Activated naive CD8-positive, alpha-beta T cell treated with anti-CD3 and anti-CD28 coated beads, Interleukin-2, amount 10 ng/mL, durations not matched to agents 7 days and 5 days (primary cell): Measurements from ENCODE around the gene IL36B. TPM values are rescaled to one million over a fixed set of nuclear protein-coding genes. Genes with fewer than 3 reads are reported as not detected.

Source experiments
- ATAC-seq: fragments of 150-1000 bp; cut with Tn5 transposase; one replicate; pipeline ENCODE4 v1.10.0; 2021; ENCODE audit warnings: low read depth, moderate library complexity
- POLR2A ChIA-PET: fragments of 350-600 bp; sonication (Branson Sonifier 250); formaldehyde crosslinking; loops from one replicate; lab custom pipeline; 2021; ENCODE audit warnings: antibody characterized with exemption; lab: Charles Lee
- DNase-seq: peaks from one replicate; pipeline ENCODE4 v3.0.0; 2021
- H3K27ac Mint-ChIP-seq: one replicate; pipeline ENCODE4 v1.8.0; 2022; ENCODE audit warnings: mild to moderate bottlenecking, mixed read lengths
- H3K27me3 Mint-ChIP-seq: one replicate; pipeline ENCODE4 v1.8.0; 2022; ENCODE audit warnings: mild to moderate bottlenecking, moderate library complexity, mixed read lengths
- H3K36me3 Mint-ChIP-seq: one replicate; pipeline ENCODE4 v1.8.0; 2021; ENCODE audit warnings: mild to moderate bottlenecking, mixed read lengths
- H3K4me1 Mint-ChIP-seq: one replicate; pipeline ENCODE4 v1.8.0; 2021; ENCODE audit warnings: mixed read lengths
- H3K4me3 Mint-ChIP-seq: one replicate; pipeline ENCODE4 v1.8.0; 2022; ENCODE audit warnings: mild to moderate bottlenecking, moderate library complexity, mixed read lengths
- H3K9me3 Mint-ChIP-seq: one replicate; pipeline ENCODE4 v1.8.0; 2021; ENCODE audit warnings: mixed read lengths
- total RNA-seq, 2 experiments: library from RNA; stranded (reverse); gene quantifications; one replicate each; pipeline ENCODE4 v1.2.3, GENCODE V29; 2021

The IL36B gene
- total RNA-seq, 2 experiments from 2014 or later: not detected

DNA sequence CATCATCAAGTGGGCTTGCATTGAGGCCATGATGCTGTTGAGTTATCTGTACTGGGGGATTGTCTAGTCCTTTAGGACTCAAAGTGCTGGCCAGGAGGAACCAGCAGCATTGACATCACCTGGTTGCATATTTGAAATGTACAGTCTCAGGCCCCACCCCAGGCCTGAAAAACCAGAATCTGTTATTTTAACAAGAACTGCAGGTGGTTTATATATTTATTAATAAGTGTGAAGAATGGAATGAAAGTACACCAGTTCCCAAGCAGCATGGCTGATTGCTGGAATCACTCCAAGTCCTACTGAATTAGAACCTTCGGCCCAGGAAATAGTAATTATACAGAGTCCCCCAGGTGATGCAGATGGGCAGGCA lies 17.9 kb upstream of the IL36B start:
- Mint-ChIP-seq H3K4me1 (peaks cover 15% of the 10 kb centered on the region), H3K27me3 (peaks cover 10% of the 10 kb centered on the region), H3K27ac (no peak overlapping the region), H3K4me3 (no peak overlapping the region), H3K9me3 (no peaks in the 10 kb centered on the region), H3K36me3 (no peaks in the 10 kb centered on the region)
- ATAC-seq: no peak
- POLR2A ChIA-PET: no interaction called here
- no peak for DNase-seq

DNA sequence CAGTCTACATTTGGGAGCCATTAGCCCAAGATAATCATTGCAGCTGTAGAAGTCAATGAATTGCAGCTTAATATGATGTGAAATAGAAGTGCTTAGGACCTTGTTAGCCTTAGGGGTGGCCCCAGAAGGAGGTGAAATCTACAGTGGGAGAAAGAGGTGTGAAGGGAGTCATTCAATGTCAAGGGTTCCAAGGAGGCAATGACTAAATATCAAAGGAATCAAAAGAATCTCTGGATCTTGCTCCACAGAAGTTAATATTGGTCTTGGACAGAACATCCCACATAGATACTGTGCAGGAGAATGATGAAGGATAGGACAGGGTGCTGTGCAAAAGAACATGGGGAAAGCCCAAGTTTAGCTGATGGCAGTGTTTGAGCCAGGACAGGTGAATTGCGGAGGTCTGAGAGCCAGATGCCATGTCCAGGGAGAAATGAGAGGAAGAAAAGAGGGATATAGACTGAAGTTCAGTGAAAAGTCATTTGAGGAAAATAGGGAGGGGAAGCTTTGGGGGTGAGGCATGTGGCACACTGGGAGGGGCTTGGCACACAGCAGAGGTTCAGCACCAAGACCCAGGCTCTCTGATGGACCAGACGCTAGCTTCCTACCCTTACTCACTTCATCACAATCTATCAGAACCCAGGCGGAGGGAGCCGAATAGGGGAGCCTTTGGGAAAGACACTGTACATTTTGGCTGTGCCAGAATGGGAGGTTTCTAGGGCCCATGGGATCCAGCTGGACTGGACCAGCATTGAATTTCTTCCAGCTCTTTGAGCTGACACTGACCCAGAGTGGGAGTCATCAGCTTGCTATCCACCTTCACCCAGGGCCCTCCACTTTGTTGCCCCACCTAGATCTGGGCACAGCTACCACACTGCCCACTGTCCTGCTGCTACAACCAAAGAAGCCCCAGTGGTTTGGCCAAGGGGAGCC lies 17.3 kb upstream of the IL36B start:
- POLR2A ChIA-PET: no interaction called here
- no peak overlapping the region for H3K4me3 Mint-ChIP-seq
- H3K36me3 Mint-ChIP-seq: no peaks in the 10 kb centered on the region
- H3K27me3 Mint-ChIP-seq: peaks cover 11% of the 10 kb centered on the region
- DNase-seq (no peak), ATAC-seq (no peak)
- no peaks in the 10 kb centered on the region for H3K9me3 Mint-ChIP-seq
- H3K4me1 Mint-ChIP-seq: peaks cover 10% of the 10 kb centered on the region
- no peak overlapping the region for H3K27ac Mint-ChIP-seq

DNA sequence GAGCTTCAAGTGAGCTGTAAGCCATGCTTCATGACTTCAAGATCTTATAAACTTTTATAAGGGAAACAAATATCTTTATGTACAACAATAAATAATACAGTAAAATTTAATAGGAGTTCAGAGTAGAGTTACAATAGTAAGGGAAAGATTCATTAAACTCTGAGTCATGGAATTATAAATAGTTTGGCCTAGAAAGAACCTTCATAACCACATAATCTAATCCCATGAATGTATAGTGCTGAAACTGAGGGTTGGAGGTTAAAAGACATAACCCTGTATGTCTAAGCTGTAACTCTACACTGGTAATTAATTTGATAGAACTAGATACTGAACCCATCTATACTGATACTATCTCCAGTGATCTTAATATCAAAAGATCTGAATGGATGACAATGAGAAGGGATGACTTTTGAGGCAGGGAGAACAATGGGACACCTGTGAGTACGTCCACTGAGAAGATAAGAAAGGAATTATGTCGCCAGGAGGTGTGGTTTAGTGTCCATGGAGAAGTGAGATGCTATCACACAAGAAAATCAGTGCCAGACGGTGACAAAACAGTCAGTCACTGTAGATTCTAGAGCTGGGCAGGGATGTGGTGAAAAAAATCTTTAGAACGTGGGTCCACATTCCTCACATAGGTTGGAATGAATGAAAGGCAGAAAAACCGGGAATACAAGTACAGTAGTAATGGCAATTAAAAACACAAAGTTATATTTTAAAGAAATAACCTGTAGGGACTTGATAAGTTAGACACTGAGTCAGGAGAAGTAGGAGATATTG lies 16.2 kb upstream of the IL36B start:
- H3K9me3 Mint-ChIP-seq: no peaks in the 10 kb centered on the region
- H3K36me3 Mint-ChIP-seq: no peaks in the 10 kb centered on the region
- DNase-seq (no peak), ATAC-seq (no peak)
- no peak overlapping the region for H3K4me3 Mint-ChIP-seq
- no peak overlapping the region for H3K27ac Mint-ChIP-seq
- POLR2A ChIA-PET: interaction anchor here (0.9 kb wide), 1 partner anchor 134 kb away, joined by 5 read pairs; no protein-coding TSS in a partner anchor
- peaks cover under 1% of the 10 kb centered on the region for H3K4me1 Mint-ChIP-seq
- H3K27me3 Mint-ChIP-seq: peaks cover 11% of the 10 kb centered on the region

DNA sequence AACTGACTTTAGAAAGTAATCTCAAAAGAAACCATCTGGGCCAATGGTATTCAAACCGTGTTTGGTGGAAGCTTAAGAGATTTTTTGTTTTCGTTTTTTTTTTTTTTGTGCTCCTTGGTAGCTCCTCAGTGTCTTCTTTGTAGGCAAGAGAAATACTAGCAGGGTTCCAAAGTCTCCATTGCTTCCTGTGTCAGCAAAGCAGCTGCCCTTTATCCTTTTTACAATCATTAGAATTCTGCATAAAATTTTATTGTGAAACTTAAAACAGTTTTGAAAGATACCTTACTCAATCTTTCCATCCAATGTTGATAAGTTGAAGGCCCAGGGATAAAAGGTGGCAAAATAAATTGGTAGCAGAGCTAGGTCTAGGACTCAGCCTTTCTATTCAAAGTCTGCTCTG lies 15.6 kb upstream of the IL36B start:
- Mint-ChIP-seq H3K27me3 (peaks cover 11% of the 10 kb centered on the region), H3K4me1 (no peaks in the 10 kb centered on the region)

DNA sequence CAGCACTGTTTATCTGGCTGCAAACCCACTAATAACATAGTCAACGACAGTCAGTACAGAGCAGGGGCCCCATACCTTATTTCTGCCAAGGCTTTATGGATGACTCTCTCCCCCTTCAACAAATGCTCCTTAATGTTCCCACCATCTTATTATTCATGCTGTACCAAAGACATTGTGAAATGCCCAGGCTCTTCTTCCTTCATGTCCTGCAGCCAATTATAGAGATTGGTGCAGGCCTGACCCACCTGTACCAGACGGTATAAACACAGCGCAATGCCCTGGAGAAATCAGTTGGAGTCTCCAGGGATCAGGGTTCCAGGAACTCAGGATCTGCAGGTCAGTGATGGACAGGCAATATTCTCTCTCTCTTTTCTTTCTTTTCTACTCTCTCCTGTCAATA lies 15.0 kb upstream of the IL36B start, which contains the start of gene IL1F10:
IL1F10 (plus strand) TSS at position 290 of the 400 bp plus-strand sequence. CDS start 4,769 bp downstream, outside the sequence.
- DNase-seq (no peak), ATAC-seq (no peak)
- Mint-ChIP-seq H3K9me3 (no peaks in the 10 kb centered on the region), H3K4me3 (no peak within 1 kb of the TSS), H3K4me1 (no peaks in the 10 kb centered on the region), H3K36me3 (no peaks in the 10 kb centered on the region), H3K27me3 (peaks cover 11% of the 10 kb centered on the region), H3K27ac (no peak within 1 kb of the TSS)
- POLR2A ChIA-PET: interaction anchor here (0.9 kb wide), 1 partner anchor 135 kb away, joined by 5 read pairs; no protein-coding TSS in a partner anchor

More for the DNA sequence above, 15.6 kb upstream of the IL36B start:
- no peak overlapping the region for H3K27ac Mint-ChIP-seq
- ATAC-seq (no peak), DNase-seq (no peak)
- H3K9me3 Mint-ChIP-seq: no peaks in the 10 kb centered on the region
- H3K4me3 Mint-ChIP-seq: no peak overlapping the region
- POLR2A ChIA-PET: interaction anchor here (0.9 kb wide), 1 partner anchor 135 kb away, joined by 5 read pairs; no protein-coding TSS in a partner anchor
- H3K36me3 Mint-ChIP-seq: no peaks in the 10 kb centered on the region

DNA sequence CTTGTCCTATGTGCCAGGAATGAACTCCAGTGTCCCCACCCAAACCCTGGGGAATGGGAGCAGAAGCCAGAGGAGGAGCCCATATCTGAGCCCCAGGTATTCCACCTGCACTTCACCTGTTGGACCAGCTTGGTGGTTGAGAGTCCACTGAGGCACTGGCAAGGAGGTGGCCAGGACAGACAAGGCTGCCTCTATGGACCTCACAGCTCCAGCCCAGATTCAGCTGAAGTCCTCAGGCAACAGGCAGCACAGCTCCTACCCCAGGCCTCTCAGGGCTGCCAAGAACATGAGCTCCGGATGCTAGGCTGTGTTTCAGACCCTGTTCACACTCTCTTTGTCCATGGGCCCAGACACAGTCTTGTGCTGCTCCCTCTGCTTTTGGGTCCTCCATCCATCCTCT lies 12.2 kb upstream of the IL36B start:
- POLR2A ChIA-PET: no interaction called here
- no peak for ATAC-seq
- Mint-ChIP-seq H3K27me3 (peaks cover 9% of the 10 kb centered on the region), H3K9me3 (no peaks in the 10 kb centered on the region), H3K27ac (no peak overlapping the region), H3K36me3 (no peaks in the 10 kb centered on the region), H3K4me1 (no peaks in the 10 kb centered on the region), H3K4me3 (no peak overlapping the region)
- DNase-seq: no peak

DNA sequence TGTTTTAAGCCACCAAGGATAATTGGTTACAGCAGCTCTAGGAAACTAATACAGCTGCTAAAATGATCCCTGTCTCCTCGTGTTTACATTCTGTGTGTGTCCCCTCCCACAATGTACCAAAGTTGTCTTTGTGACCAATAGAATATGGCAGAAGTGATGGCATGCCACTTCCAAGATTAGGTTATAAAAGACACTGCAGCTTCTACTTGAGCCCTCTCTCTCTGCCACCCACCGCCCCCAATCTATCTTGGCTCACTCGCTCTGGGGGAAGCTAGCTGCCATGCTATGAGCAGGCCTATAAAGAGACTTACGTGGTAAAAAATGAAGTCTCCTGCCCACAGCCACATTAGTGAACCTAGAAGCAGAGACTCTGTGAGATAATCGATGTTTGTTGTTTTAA lies 11.6 kb upstream of the IL36B start:
- POLR2A ChIA-PET: no interaction called here
- Mint-ChIP-seq H3K27ac (no peak overlapping the region), H3K36me3 (no peaks in the 10 kb centered on the region), H3K4me1 (no peaks in the 10 kb centered on the region), H3K4me3 (no peak overlapping the region), H3K9me3 (no peaks in the 10 kb centered on the region), H3K27me3 (peaks cover 7% of the 10 kb centered on the region)
- ATAC-seq (no peak), DNase-seq (no peak)

DNA sequence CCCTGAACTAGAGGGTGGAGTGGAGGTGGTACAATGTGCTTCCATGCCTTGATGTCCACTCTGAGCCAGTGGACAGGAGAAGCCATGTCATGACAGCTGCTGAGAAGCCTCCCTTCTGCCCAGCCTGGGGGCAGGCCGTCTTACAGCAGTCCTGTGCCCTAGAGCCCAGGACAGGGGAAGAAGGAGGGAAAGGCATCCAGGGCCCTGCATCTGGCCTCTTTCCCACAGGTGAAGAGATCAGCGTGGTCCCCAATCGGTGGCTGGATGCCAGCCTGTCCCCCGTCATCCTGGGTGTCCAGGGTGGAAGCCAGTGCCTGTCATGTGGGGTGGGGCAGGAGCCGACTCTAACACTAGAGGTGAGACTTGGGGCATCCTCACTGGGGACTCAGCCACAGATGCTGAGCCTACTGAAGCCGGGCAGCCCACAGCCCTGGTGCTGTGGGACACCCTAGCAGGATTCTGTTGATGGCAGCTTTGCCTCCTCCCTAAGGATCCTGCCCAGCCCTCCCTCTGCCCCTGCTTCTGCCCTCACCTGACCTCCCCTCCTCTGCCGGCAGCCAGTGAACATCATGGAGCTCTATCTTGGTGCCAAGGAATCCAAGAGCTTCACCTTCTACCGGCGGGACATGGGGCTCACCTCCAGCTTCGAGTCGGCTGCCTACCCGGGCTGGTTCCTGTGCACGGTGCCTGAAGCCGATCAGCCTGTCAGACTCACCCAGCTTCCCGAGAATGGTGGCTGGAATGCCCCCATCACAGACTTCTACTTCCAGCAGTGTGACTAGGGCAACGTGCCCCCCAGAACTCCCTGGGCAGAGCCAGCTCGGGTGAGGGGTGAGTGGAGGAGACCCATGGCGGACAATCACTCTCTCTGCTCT lies 9.5 kb upstream of the IL36B start:
- Mint-ChIP-seq H3K4me3 (no peak overlapping the region), H3K27ac (no peak overlapping the region), H3K36me3 (no peaks in the 10 kb centered on the region), H3K27me3 (peaks cover 7% of the 10 kb centered on the region), H3K4me1 (no peaks in the 10 kb centered on the region), H3K9me3 (no peaks in the 10 kb centered on the region)
- POLR2A ChIA-PET: no interaction called here
- ATAC-seq (no peak), DNase-seq (no peak)

DNA sequence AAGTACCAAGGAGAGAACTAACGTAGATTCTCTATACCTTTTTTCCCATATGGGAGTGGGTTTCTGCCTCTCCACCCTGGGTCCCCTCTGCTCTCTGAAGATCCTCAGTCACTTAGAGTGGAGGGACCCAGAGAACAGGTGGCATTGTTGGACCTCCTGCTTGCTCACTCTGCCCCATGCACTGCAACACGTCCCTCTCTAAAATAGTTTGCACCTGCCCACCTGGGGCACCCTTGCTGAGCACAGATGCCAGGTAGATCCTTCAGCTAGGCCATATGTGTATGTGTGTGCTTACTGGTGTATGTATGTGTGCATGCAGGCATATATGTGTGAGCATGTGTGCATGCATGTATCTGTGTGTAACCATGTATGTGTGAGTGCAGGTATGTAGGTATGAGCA lies 8.6 kb upstream of the IL36B start:
- Mint-ChIP-seq H3K4me3 (no peak overlapping the region), H3K27ac (no peak overlapping the region), H3K4me1 (no peaks in the 10 kb centered on the region), H3K36me3 (peaks cover 2% of the 10 kb centered on the region), H3K27me3 (peaks cover 5% of the 10 kb centered on the region), H3K9me3 (peaks cover 2% of the 10 kb centered on the region)
- ATAC-seq (no peak), DNase-seq (no peak)
- POLR2A ChIA-PET: no interaction called here

DNA sequence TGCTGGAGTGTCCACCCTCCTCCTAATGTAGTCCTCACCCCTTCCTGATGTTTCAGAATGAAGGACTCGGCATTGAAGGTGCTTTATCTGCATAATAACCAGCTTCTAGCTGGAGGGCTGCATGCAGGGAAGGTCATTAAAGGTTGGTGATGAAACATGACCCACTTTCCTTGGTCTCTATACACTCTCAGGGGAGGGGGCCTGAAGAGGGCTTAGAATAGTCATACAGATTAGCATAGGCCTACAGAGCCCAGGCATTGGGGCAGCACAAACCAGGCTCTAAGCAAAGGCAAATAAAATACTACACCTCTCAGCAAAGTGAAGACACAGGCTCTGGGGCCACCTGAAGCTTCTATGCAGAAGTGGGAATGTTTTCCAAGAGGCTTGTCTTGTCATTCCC lies 8.1 kb upstream of the IL36B start:
- Mint-ChIP-seq H3K27me3 (peaks cover 5% of the 10 kb centered on the region), H3K36me3 (peaks cover 2% of the 10 kb centered on the region), H3K4me3 (no peak overlapping the region), H3K4me1 (no peaks in the 10 kb centered on the region), H3K9me3 (peaks cover 3% of the 10 kb centered on the region), H3K27ac (no peak overlapping the region)
- DNase-seq (no peak), ATAC-seq (no peak)
- POLR2A ChIA-PET: no interaction called here

DNA sequence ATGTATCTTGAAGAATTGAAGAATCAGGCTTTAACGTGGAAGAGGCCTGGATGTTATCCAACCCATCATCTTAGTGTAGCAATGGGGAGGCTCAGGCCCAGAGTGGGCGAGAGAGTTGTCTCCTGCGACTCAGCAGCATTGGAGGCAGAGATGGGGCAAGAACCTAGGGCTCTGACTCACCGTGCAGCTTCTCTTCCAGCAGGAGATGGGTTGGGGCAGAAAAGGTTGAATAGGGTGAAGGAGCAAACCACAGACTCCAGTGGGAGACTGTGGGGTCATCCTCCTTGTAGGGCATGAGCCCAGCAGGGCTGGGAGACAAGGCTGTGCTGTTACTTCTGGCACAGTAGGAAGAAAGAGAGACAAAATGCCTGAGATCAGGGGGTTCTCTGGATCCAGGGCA lies 7.7 kb upstream of the IL36B start:
- Mint-ChIP-seq H3K4me3 (no peak overlapping the region), H3K36me3 (peaks cover 3% of the 10 kb centered on the region), H3K27ac (no peak overlapping the region), H3K9me3 (peaks cover 5% of the 10 kb centered on the region), H3K4me1 (no peaks in the 10 kb centered on the region), H3K27me3 (peaks cover 5% of the 10 kb centered on the region)
- no peak for DNase-seq
- POLR2A ChIA-PET: no interaction called here
- ATAC-seq: no peak

DNA sequence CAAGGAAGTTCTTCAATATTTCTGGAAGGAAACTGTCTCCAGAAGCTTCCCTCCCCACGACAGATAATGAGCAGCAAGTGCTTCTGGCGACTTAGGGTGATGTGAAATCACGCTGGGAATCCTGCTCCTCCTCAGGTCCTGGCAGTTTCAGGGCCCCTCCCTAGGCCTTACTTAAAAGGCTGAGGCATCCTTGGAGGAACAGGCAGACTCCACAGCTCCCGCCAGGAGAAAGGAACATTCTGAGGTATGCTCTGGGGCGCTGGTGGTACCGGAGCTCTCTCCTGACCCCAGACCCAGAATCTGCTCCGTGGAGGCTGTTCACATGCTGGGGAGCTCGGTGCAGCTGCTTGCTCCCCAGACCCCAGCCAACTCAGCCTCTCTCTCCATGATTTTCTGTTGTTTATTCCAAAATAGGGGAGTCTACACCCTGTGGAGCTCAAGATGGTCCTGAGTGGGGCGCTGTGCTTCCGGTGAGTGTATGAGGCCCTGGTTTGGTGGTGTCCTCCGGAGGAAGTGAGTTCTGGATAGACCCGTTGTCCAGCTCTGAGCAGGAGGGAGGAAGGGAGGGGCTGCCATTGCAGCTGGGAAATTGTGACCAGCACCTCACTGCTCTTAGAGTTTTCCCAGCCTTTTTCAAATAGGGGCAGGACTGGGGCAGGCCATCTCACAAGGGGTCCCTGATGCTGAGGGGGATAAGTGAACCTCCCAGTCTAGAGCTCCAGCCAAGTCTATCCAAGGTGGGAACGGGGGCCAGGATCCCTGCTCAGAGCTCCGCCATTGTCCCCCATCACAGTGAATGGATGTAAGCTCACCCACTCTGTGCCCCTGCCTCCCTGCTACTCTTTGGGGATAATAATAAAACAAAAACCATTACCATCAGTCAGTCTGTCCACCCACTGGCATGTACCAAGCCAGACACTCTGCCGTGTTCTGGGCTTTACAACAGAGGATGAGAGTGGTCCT lies 6.6 kb upstream of the IL36B start, which contains the start of gene IL36RN:
IL36RN (plus strand) TSS at position 201 of the 963 bp plus-strand sequence; CDS start at position 442, 241 bp downstream.
- H3K27me3 Mint-ChIP-seq: peaks cover 3% of the 10 kb centered on the region
- POLR2A ChIA-PET: interaction anchor here (0.9 kb wide), 1 partner anchor 14 kb away, joined by 3 read pairs; no protein-coding TSS in a partner anchor
- H3K27ac Mint-ChIP-seq: no peak within 1 kb of the TSS
- peaks cover 10% of the 10 kb centered on the region for H3K9me3 Mint-ChIP-seq
- ATAC-seq: no peak
- no peak for DNase-seq
- no peak within 1 kb of the TSS for H3K4me3 Mint-ChIP-seq
- no peaks in the 10 kb centered on the region for H3K4me1 Mint-ChIP-seq
- peaks cover 3% of the 10 kb centered on the region for H3K36me3 Mint-ChIP-seq
